Measurements from ENCODE around the gene HAPSTR1. TPM values are rescaled to one million over a fixed set of nuclear protein-coding genes. Genes with fewer than 3 reads are reported as not detected.
"Not testable (repeated sequence)": the region's sequence is repeated elsewhere in the genome, so short reads cannot be mapped to it uniquely, and the experiment has no call there.

HAPSTR1 gene
- total RNA-seq, 1 experiment from 2014 or later, result 85.2 TPM

DNA sequence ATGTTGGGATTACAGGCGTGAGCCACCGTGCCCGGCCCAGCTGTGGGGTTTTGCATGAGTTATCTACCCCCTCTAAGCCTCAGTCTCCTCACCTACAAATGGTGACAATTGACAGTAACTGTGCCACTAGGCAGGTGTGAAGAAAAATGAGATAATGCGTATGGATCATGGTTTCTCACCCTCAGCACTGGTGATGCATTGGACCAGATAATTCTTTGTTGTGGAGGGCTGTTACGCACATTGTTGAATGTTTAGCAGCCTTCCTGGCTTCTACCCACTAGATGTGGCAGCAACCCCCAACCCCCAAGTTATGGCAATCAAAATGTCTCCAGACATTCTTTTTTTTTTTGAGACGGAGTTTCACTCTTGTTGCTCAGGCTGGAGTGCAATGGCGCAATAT is 9.0 kb upstream of the HAPSTR1 start:
- no peak overlapping the region for H3K4me3 Mint-ChIP-seq
- Histone ChIP-seq H2BK15ac (ENCODE audit: low read depth, low read length) (no peak overlapping the region), H2AFZ (ENCODE audit: low read length) (no peak overlapping the region), H3K79me1 (ENCODE audit: insufficient read depth, low read depth, low read length, poor library complexity, severe bottlenecking) (no peaks in the 10 kb centered on the region), H3K9ac (ENCODE audit: extremely low read depth, insufficient read length, low read length) (no peak overlapping the region), H4K5ac (ENCODE audit: insufficient read length, low read depth, low read length) (no peak overlapping the region), H4K8ac (replicated peaks; ENCODE audit: insufficient read length, low read depth, low read length) (no peak overlapping the region), H2BK5ac (ENCODE audit: insufficient read length, low read length) (no peak overlapping the region), H3K9me3 (ENCODE audit: control insufficient read depth, low read depth, low read length) (no peaks in the 10 kb centered on the region), H2BK120ac (ENCODE audit: low read depth, low read length, poor library complexity, severe bottlenecking) (no peak overlapping the region), H3T11ph (ENCODE audit: low read length) (no peak overlapping the region), H3K23me2 (ENCODE audit: insufficient read length, low read depth, low read length, poor library complexity, severe bottlenecking) (no peaks in the 10 kb centered on the region), H2AK5ac (ENCODE audit: insufficient read length, low read length) (no peak overlapping the region), H3K27ac (ENCODE audit: insufficient read length, low read depth, low read length) (no peak overlapping the region), H3K4me2 (ENCODE audit: insufficient read depth, insufficient read length, low read length) (no peak overlapping the region), H3K14ac (ENCODE audit: insufficient read depth, low read length) (no peak overlapping the region), H4K20me1 (ENCODE audit: control insufficient read depth, insufficient read depth, insufficient read length) (no peaks in the 10 kb centered on the region), H2BK20ac (ENCODE audit: low read depth, low read length, poor library complexity, severe bottlenecking) (no peak overlapping the region), H3K23ac (ENCODE audit: insufficient read length, low read depth, low read length) (no peak overlapping the region), H4K91ac (ENCODE audit: insufficient read length, low read depth, low read length) (no peak overlapping the region), H3K79me2 (ENCODE audit: insufficient read depth, low read length) (no peaks in the 10 kb centered on the region), H3K56ac (ENCODE audit: insufficient read length, low read depth, low read length) (no peak overlapping the region), H3K27me3 (ENCODE audit: insufficient read depth, low read length) (no peaks in the 10 kb centered on the region), H3K18ac (ENCODE audit: insufficient read length, low read depth, low read length) (no peak overlapping the region), H3K4me1 (ENCODE audit: insufficient read depth, low read length) (no peaks in the 10 kb centered on the region), H3K4ac (ENCODE audit: low read depth, low read length) (no peak overlapping the region), H2BK12ac (ENCODE audit: insufficient read length, low read depth, low read length) (no peak overlapping the region)
- peaks cover 6 to 11% of the 10 kb centered on the region in 2 experiments; a peak in 3 of 5 replicates for H3K9me3 Mint-ChIP-seq
- TF ChIP-seq, protein P1, sequence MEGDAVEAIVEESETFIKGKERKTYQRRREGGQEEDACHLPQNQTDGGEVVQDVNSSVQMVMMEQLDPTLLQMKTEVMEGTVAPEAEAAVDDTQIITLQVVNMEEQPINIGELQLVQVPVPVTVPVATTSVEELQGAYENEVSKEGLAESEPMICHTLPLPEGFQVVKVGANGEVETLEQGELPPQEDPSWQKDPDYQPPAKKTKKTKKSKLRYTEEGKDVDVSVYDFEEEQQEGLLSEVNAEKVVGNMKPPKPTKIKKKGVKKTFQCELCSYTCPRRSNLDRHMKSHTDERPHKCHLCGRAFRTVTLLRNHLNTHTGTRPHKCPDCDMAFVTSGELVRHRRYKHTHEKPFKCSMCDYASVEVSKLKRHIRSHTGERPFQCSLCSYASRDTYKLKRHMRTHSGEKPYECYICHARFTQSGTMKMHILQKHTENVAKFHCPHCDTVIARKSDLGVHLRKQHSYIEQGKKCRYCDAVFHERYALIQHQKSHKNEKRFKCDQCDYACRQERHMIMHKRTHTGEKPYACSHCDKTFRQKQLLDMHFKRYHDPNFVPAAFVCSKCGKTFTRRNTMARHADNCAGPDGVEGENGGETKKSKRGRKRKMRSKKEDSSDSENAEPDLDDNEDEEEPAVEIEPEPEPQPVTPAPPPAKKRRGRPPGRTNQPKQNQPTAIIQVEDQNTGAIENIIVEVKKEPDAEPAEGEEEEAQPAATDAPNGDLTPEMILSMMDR (conservative IDR thresholded peaks at IDR 0.05), result no peak
- peaks cover 3 to 13% (median 8%) of the 10 kb centered on the region in 3 experiments for H3K36me3 Mint-ChIP-seq (ENCODE audit: insufficient read depth in 1 of 3, low read depth in 3 of 3)
- no peak for DNase-seq
- H3K4me1 Mint-ChIP-seq, result no peaks in the 10 kb centered on the region
- H3K27ac Mint-ChIP-seq, result no peak overlapping the region
- no CpG with 5 or more reads among the region's 7 CpGs for WGBS (ENCODE audit: extremely low coverage, insufficient read length, low lambda C conversion rate)
- peaks cover 3% of the 10 kb centered on the region for H3K27me3 Mint-ChIP-seq (ENCODE audit: low read depth)

DNA sequence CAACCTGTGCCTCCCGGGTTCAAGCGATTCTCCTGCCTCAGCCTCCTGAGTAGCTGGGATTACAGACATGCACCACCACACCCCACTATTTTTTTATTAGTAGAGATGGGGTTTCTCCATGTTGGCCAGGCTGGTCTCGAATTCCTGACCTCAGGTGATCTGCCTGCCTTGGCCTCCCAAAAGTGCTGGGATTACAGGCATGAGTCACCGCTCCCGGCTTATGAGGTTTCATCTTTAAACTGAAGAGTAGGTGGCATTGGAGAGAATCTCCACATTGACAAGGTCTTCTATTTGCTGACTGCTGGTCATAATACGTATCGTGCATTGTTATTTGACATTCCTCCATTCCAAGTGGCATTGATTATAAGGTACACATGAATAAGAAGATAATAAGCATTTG is 3.7 kb upstream of the HAPSTR1 start:
- WGBS (ENCODE audit: extremely low coverage, insufficient read length, low lambda C conversion rate), result no CpG with 5 or more reads among the region's 7 CpGs
- H3K4me1 Mint-ChIP-seq; H2AFZ ChIP-seq (ENCODE audit: low read length); H3K18ac ChIP-seq (ENCODE audit: insufficient read length, low read depth, low read length); H3K79me2 ChIP-seq (ENCODE audit: insufficient read depth, low read length); H3K9ac ChIP-seq (ENCODE audit: extremely low read depth, insufficient read length, low read length); H3K4ac ChIP-seq (ENCODE audit: low read depth, low read length); H2BK12ac ChIP-seq (ENCODE audit: insufficient read length, low read depth, low read length); DNase-seq; H4K20me1 ChIP-seq (ENCODE audit: control insufficient read depth, insufficient read depth, insufficient read length); H3K9me3 ChIP-seq (ENCODE audit: control insufficient read depth, low read depth, low read length); H4K91ac ChIP-seq (ENCODE audit: insufficient read length, low read depth, low read length); H3K36me3 Mint-ChIP-seq (ENCODE audit: insufficient read depth in 1 of 3, low read depth in 3 of 3); H3K27me3 Mint-ChIP-seq (ENCODE audit: low read depth); H3K79me1 ChIP-seq (ENCODE audit: insufficient read depth, low read depth, low read length, poor library complexity, severe bottlenecking); H2BK5ac ChIP-seq (ENCODE audit: insufficient read length, low read length); H3K23me2 ChIP-seq (ENCODE audit: insufficient read length, low read depth, low read length, poor library complexity, severe bottlenecking); H4K5ac ChIP-seq (ENCODE audit: insufficient read length, low read depth, low read length); H3K27ac Mint-ChIP-seq; H4K8ac ChIP-seq (replicated peaks; ENCODE audit: insufficient read length, low read depth, low read length); H3K56ac ChIP-seq (ENCODE audit: insufficient read length, low read depth, low read length); H3K9me3 Mint-ChIP-seq; H2BK15ac ChIP-seq (ENCODE audit: low read depth, low read length); H3K14ac ChIP-seq (ENCODE audit: insufficient read depth, low read length); H3T11ph ChIP-seq (ENCODE audit: low read length); H2BK120ac ChIP-seq (ENCODE audit: low read depth, low read length, poor library complexity, severe bottlenecking); H3K27ac ChIP-seq (ENCODE audit: insufficient read length, low read depth, low read length); H3K4me2 ChIP-seq (ENCODE audit: insufficient read depth, insufficient read length, low read length); H3K23ac ChIP-seq (ENCODE audit: insufficient read length, low read depth, low read length); H3K27me3 ChIP-seq (ENCODE audit: insufficient read depth, low read length); H2BK20ac ChIP-seq (ENCODE audit: low read depth, low read length, poor library complexity, severe bottlenecking); H2AK5ac ChIP-seq (ENCODE audit: insufficient read length, low read length); H3K4me3 Mint-ChIP-seq; H3K4me1 ChIP-seq (ENCODE audit: insufficient read depth, low read length): not testable (repeated sequence)

All from H9 (cell line).